GM23338 (cell line): Measurements from ENCODE around the gene PCSK5.

Source experiments
- CREB1 ChIP-seq: fragments of 250-450 bp; sonication (Bioruptor Pico); IDR thresholded peaks from 2 replicates; pipeline ENCODE4 v1.5.0; 2020; ENCODE audit warnings: low read depth, mild to moderate bottlenecking, moderate library complexity
- EZH2 ChIP-seq: fragments of 200-600 bp; sonication (generic); IDR thresholded peaks from one replicate; pipeline ENCODE4 v1.8.0; 2017; ENCODE audit warnings: antibody characterized with exemption, mild to moderate bottlenecking, low read depth; ENCODE audit not compliant: unreplicated experiment
- EZH2phosphoT487 ChIP-seq: fragments of 200-600 bp; sonication (generic); IDR thresholded peaks from one replicate; pipeline ENCODE4 v1.8.1; 2018; ENCODE audit warnings: antibody characterized with exemption; ENCODE audit not compliant: unreplicated experiment
- NANOG ChIP-seq: IDR thresholded peaks from 2 replicates; pipeline ENCODE4 v1.6.1; 2016; ENCODE audit warnings: antibody characterized with exemption, borderline replicate concordance
- POLR2AphosphoS5 ChIP-seq: IDR thresholded peaks from 2 replicates; pipeline ENCODE4 v1.6.1; 2016; ENCODE audit warnings: antibody characterized with exemption, low read depth
- STAT1 ChIP-seq: IDR thresholded peaks from one replicate; pipeline ENCODE4 v1.6.1; 2016; ENCODE audit warnings: antibody characterized with exemption; ENCODE audit not compliant: unreplicated experiment
- ZNF114 ChIP-seq: fragments of 250-450 bp; sonication (Bioruptor Pico); IDR thresholded peaks from 2 replicates; pipeline ENCODE4 v1.5.0; 2020; ENCODE audit warnings: mild to moderate bottlenecking, moderate library complexity
- ZNF331 ChIP-seq: fragments of 250-450 bp; sonication (Bioruptor Pico); IDR thresholded peaks from 2 replicates; pipeline ENCODE4 v1.5.0; 2020; ENCODE audit warnings: low read depth, mild to moderate bottlenecking, moderate library complexity
- TF ChIP-seq, protein P1 (sequence below), 2 experiments: fragments of 200-600 bp in 1 of 2; sonication (generic) in 1 of 2; conservative IDR thresholded peaks; 2 replicates each; pipeline versions ENCODE4 v1.5.1 to v1.6.1; 2016 to 2017; ENCODE audit warnings: antibody characterized with exemption in 2 of 2, low read depth in 2 of 2, mild to moderate bottlenecking in 2 of 2, moderate library complexity in 1 of 2
- TF ChIP-seq, protein P2 (sequence below): IDR thresholded peaks from one replicate; pipeline ENCODE4 v1.6.1; 2018; ENCODE audit warnings: antibody characterized with exemption; ENCODE audit not compliant: unreplicated experiment
- TF ChIP-seq, protein P3 (sequence below): fragments of 250-450 bp; sonication (Bioruptor Pico); IDR thresholded peaks from 2 replicates; pipeline ENCODE4 v1.5.0; 2020; ENCODE audit warnings: mild to moderate bottlenecking, moderate library complexity
- TF ChIP-seq, protein P4 (sequence below): IDR thresholded peaks from 2 replicates; pipeline ENCODE4 v1.6.1; 2016; ENCODE audit warnings: antibody characterized with exemption

DNA sequence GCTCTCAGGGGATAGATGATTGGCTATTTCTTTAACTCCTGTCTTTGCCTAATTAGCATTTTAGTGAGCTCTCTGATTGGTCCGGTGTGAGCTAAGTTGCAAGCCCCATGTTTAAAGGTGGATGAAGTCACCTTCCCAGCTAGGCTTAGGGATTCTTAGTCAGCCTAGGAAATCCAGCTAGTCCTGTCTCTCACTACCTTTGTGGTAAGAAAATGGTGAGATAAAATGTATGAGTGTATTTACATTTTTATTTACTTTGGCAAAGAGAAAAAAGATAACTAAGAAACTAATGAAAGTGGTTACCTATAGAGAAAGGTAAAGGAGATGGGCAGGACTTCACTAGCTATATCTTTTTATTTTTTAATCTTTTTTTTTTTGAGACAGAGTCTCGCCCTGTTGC is 357.0 kb downstream of the PCSK5 start:
- TF ChIP-seq, protein P1, sequence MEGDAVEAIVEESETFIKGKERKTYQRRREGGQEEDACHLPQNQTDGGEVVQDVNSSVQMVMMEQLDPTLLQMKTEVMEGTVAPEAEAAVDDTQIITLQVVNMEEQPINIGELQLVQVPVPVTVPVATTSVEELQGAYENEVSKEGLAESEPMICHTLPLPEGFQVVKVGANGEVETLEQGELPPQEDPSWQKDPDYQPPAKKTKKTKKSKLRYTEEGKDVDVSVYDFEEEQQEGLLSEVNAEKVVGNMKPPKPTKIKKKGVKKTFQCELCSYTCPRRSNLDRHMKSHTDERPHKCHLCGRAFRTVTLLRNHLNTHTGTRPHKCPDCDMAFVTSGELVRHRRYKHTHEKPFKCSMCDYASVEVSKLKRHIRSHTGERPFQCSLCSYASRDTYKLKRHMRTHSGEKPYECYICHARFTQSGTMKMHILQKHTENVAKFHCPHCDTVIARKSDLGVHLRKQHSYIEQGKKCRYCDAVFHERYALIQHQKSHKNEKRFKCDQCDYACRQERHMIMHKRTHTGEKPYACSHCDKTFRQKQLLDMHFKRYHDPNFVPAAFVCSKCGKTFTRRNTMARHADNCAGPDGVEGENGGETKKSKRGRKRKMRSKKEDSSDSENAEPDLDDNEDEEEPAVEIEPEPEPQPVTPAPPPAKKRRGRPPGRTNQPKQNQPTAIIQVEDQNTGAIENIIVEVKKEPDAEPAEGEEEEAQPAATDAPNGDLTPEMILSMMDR (conservative IDR thresholded peaks at IDR 0.05; ENCODE audit: low read depth in 2 of 2) = no peak
- TF ChIP-seq CREB1 (CRISPR knock-in tag) = no peak
- TF ChIP-seq EZH2 = no peak
- TF ChIP-seq POLR2AphosphoS5 = no peak
- TF ChIP-seq, protein P2, sequence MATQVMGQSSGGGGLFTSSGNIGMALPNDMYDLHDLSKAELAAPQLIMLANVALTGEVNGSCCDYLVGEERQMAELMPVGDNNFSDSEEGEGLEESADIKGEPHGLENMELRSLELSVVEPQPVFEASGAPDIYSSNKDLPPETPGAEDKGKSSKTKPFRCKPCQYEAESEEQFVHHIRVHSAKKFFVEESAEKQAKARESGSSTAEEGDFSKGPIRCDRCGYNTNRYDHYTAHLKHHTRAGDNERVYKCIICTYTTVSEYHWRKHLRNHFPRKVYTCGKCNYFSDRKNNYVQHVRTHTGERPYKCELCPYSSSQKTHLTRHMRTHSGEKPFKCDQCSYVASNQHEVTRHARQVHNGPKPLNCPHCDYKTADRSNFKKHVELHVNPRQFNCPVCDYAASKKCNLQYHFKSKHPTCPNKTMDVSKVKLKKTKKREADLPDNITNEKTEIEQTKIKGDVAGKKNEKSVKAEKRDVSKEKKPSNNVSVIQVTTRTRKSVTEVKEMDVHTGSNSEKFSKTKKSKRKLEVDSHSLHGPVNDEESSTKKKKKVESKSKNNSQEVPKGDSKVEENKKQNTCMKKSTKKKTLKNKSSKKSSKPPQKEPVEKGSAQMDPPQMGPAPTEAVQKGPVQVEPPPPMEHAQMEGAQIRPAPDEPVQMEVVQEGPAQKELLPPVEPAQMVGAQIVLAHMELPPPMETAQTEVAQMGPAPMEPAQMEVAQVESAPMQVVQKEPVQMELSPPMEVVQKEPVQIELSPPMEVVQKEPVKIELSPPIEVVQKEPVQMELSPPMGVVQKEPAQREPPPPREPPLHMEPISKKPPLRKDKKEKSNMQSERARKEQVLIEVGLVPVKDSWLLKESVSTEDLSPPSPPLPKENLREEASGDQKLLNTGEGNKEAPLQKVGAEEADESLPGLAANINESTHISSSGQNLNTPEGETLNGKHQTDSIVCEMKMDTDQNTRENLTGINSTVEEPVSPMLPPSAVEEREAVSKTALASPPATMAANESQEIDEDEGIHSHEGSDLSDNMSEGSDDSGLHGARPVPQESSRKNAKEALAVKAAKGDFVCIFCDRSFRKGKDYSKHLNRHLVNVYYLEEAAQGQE = no peak
- no peak for TF ChIP-seq EZH2phosphoT487
- TF ChIP-seq, protein P3, sequence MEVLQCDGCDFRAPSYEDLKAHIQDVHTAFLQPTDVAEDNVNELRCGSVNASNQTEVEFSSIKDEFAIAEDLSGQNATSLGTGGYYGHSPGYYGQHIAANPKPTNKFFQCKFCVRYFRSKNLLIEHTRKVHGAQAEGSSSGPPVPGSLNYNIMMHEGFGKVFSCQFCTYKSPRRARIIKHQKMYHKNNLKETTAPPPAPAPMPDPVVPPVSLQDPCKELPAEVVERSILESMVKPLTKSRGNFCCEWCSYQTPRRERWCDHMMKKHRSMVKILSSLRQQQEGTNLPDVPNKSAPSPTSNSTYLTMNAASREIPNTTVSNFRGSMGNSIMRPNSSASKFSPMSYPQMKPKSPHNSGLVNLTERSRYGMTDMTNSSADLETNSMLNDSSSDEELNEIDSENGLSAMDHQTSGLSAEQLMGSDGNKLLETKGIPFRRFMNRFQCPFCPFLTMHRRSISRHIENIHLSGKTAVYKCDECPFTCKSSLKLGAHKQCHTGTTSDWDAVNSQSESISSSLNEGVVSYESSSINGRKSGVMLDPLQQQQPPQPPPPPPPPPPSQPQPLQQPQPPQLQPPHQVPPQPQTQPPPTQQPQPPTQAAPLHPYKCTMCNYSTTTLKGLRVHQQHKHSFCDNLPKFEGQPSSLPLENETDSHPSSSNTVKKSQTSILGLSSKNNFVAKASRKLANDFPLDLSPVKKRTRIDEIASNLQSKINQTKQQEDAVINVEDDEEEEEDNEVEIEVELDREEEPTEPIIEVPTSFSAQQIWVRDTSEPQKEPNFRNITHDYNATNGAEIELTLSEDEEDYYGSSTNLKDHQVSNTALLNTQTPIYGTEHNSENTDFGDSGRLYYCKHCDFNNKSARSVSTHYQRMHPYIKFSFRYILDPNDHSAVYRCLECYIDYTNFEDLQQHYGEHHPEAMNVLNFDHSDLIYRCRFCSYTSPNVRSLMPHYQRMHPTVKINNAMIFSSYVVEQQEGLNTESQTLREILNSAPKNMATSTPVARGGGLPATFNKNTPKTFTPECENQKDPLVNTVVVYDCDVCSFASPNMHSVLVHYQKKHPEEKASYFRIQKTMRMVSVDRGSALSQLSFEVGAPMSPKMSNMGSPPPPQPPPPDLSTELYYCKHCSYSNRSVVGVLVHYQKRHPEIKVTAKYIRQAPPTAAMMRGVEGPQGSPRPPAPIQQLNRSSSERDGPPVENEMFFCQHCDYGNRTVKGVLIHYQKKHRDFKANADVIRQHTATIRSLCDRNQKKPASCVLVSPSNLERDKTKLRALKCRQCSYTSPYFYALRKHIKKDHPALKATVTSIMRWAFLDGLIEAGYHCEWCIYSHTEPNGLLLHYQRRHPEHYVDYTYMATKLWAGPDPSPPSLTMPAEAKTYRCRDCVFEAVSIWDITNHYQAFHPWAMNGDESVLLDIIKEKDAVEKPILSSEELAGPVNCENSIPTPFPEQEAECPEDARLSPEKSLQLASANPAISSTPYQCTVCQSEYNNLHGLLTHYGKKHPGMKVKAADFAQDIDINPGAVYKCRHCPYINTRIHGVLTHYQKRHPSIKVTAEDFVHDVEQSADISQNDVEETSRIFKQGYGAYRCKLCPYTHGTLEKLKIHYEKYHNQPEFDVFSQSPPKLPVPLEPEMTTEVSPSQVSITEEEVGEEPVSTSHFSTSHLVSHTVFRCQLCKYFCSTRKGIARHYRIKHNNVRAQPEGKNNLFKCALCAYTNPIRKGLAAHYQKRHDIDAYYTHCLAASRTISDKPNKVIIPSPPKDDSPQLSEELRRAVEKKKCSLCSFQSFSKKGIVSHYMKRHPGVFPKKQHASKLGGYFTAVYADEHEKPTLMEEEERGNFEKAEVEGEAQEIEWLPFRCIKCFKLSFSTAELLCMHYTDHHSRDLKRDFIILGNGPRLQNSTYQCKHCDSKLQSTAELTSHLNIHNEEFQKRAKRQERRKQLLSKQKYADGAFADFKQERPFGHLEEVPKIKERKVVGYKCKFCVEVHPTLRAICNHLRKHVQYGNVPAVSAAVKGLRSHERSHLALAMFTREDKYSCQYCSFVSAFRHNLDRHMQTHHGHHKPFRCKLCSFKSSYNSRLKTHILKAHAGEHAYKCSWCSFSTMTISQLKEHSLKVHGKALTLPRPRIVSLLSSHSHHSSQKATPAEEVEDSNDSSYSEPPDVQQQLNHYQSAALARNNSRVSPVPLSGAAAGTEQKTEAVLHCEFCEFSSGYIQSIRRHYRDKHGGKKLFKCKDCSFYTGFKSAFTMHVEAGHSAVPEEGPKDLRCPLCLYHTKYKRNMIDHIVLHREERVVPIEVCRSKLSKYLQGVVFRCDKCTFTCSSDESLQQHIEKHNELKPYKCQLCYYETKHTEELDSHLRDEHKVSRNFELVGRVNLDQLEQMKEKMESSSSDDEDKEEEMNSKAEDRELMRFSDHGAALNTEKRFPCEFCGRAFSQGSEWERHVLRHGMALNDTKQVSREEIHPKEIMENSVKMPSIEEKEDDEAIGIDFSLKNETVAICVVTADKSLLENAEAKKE (CRISPR knock-in tag) = no peak
- TF ChIP-seq STAT1 = no peak
- TF ChIP-seq, protein P4, sequence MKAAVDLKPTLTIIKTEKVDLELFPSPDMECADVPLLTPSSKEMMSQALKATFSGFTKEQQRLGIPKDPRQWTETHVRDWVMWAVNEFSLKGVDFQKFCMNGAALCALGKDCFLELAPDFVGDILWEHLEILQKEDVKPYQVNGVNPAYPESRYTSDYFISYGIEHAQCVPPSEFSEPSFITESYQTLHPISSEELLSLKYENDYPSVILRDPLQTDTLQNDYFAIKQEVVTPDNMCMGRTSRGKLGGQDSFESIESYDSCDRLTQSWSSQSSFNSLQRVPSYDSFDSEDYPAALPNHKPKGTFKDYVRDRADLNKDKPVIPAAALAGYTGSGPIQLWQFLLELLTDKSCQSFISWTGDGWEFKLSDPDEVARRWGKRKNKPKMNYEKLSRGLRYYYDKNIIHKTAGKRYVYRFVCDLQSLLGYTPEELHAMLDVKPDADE = no peak
- TF ChIP-seq ZNF114 (CRISPR knock-in tag) = no peak
- TF ChIP-seq ZNF331 (CRISPR knock-in tag) = no peak
- TF ChIP-seq NANOG = no peak
